Lower leg skin (tissue), 3 donors: ENCODE data around the gene CFAP410.
"Not testable (repeated sequence)": the region's sequence is repeated elsewhere in the genome, so short reads cannot be mapped to it uniquely, and the experiment has no call there.

Experiments used
- CTCF ChIP-seq, 3 donors: fragments of 450-650 bp; IDR thresholded peaks; one replicate each; pipeline ENCODE4 v1.5.1; 2016; ENCODE audit warnings: antibody characterized with exemption in 3 of 3, mild to moderate bottlenecking in 3 of 3, moderate library complexity in 2 of 3
- POLR2A ChIP-seq, 2 donors: fragments of 450-650 bp; IDR thresholded peaks; one replicate each; pipeline ENCODE4 v1.6.1; 2016 to 2017; ENCODE audit warnings: antibody characterized with exemption in 2 of 2, mild to moderate bottlenecking in 1 of 2, moderate library complexity in 1 of 2

GRCh38 chr21:44283211-44283785 is 55.9 kb downstream of the CFAP410 start:
- TF ChIP-seq POLR2A, CTCF (IDR thresholded peaks at IDR 0.05): not testable (repeated sequence)
